GM18858 (cell line): ENCODE results near the gene CHMP4B.

Experiments used
- ATAC-seq: cut with Tn5 transposase; IDR thresholded peaks from one replicate; pipeline ENCODE4 v1.9.1; 2021; ENCODE audit not compliant: unreplicated experiment

Gene CHMP4B

GRCh38 chr20:33817411-33817810, 6.3 kb downstream of the CHMP4B start:
- no peak for ATAC-seq

DNA sequence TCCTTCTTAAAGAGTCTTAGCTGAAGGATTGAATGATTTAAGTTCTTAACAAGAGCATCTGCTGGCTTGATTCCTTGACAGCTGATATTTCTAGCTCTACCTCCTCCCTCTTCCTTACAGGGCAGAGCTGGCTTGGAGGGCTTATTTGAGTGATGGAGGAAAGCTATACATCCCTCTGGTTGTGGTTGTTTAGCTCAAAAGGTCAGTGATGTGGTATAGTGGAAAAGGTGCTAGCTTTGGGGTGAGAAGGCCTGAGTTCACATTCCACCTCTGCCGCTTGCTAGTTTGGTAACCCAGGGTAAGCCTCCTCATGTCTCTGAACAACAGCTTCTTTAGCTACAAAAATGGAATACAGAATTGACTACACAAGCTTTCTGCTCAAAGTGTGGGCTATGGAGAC, 8.3 kb downstream of the CHMP4B start:
- ATAC-seq: no peak

DNA sequence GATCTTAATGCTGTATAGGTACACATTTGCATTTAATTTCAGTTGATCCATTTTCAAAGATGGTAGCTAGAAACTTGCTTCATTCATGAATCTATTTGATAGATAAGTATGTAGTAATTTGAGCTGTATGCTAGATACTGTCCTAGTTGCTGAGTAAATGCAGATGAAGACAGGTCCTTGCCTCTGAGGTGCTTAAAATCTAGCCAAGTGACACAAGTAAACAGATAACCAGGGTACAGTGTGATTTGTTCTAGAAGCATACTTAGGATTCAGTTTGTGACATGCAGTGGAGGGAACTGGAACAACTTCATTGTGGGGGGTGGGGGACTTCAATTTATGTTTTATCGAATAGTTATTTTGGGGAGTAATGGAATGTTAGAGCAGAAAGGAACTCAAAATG, 9.2 kb downstream of the CHMP4B start:
- ATAC-seq: no peak

- no peak for ATAC-seq
Observed at GRCh38 chr20:33821270-33821836, 10.2 kb downstream of the CHMP4B start.

- ATAC-seq: no peak
Observed at GRCh38 chr20:33822423-33822822, 11.3 kb downstream of the CHMP4B start.

GRCh38 chr20:33822991-33823390, 11.8 kb downstream of the CHMP4B start:
- ATAC-seq: no peak

DNA sequence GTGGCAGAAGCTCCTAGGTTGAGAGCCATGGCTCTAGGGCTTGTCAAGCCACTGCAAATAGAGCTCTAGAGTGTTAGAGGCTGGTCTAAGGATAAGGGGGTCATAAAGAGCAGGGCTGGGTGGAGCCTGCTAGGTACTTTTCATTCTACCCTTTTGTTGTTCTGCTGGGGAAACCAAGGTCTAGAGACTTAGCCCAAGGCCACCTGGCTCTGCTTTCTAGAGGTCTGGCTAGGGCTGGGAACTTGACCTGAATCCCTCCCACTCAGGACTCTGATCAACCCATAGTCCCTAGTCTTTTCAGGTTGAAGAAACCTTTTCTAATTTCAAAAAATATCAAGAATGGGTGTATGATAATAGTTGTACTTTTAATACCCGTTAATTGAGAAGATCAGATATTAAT, 13.7 kb downstream of the CHMP4B start:
- no peak for ATAC-seq

GRCh38 chr20:33825340-33826269, 14.5 kb downstream of the CHMP4B start:
- no peak for ATAC-seq

GRCh38 chr20:33826270-33826897, 15.2 kb downstream of the CHMP4B start:
- no peak for ATAC-seq

DNA sequence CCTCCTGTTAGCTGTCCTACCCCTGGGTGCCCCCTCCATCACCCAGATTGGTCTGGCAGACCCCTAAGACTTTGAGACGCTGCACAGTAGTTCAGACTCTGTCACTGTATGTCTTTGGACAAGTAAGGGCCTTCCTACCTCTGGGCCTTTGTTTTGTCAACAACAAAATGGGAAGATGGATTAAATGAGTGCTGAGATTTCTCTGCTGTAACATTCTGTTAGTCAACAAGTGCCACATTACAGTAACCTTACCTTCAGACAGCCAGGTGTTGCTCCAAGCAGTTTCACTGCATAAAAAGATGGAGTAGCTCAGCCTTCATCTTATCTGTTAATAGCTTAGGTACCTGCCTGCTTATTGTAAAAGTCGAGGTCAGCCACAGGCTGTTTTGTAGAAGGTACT, 16.0 kb downstream of the CHMP4B start:
- ATAC-seq: no peak

DNA sequence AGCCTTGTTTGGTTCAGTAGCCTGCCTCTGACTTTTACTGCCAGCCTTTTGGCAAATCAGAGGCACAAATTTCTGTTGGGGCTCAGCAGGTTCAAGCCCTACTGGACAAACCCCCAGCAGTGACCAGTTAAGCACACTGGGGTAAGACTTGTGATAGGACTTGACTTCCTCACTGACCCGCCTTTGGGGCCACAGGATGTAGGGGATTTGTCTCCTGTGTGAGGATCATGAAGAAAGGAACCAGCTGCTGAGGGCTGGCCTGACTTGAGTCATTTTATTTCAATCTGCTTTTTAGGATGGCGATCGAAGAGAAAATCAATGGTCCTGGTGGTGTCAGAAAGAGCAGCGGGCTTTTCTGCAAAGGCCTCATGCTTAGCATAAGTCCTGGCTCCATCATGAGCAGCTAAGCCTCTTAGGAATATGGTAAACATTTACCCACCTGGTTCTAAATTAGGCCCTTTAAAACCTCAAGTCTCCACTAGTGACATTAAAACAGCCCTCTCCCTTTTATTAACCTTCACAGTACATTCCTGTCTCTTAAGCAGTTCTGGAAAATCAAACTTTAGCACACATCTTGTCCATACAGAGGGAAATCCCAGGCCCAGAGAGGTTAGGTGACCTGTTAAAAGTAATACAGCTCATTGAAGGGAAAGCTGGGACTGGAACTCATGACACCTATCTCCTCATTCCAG, 16.6 kb downstream of the CHMP4B start:
- no peak for ATAC-seq

- ATAC-seq: no peak
Observed at GRCh38 chr20:33828326-33828844, 17.2 kb downstream of the CHMP4B start.

- ATAC-seq: no peak
Observed at GRCh38 chr20:33828967-33829560, 17.9 kb downstream of the CHMP4B start.

DNA sequence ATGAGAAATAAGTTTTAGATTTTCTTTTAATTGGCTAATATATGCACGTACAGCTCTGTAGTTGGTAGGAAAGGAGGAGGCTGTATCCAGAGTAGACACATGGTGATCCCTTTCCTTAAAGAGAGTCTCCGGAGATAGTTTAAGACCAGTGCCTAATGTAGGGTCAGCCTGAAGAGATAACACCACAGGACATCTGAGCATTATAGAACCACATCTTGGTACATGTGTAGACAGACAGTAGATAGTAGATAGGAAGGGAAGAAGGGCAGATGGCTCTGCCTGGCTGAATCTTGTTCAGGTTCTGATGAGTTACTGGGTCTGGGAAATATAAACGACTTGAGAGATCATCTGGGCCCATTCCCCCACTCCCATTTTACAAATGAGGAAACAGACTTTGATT, 18.5 kb downstream of the CHMP4B start:
- no peak for ATAC-seq

- ATAC-seq: no peak
Observed at GRCh38 chr20:33830371-33830770, 19.2 kb downstream of the CHMP4B start.

GRCh38 chr20:33832103-33832804, 21.1 kb downstream of the CHMP4B start:
- no peak for ATAC-seq

- ATAC-seq: no peak
Observed at GRCh38 chr20:33833333-33833732, 22.2 kb downstream of the CHMP4B start.

DNA sequence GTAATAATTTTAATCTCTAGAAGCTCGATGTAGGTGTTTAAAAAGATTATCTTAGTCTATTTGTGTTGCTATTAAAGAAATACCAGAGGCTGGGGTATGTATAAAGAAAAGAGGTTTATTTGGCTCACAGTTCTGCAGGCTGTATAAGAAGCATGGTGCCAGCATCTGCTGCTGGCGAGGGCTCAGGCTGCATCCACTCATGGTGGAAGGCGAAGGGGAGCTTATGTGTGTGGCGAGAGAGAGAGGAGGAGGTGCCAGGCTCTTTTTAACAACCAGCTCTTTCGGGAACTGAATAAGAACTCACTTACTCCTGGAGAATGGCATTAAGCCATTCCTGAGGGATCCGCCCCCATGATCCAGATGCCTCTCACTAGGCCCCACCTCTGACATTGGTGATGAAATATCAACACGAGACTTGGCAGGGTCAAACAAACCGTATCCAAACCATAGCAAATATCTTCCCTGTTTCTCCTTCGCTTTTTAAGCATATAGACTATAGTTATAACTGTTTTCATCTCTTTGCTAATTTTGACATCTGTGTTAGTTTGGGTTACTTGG, 24.5 kb downstream of the CHMP4B start:
- ATAC-seq: no peak

DNA sequence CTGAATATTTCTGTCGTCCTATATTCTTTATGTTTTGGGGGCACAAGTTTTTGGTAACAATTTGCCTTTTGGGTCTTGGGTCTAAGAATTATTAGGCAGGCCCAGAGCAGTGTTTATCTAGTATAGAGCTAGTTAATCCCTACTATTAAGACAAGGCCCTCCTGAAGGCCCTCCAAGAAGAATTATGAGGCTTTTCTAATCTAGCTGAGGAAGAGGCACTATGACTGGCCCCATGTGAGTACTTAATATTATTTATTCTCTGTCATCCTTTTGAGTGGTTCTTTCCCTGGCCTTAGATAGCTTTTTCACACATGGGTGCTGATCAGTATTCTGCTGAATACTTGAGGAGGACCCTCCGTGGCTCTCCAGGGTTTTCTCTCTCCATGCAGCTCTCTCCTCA, 25.1 kb downstream of the CHMP4B start:
- no peak for ATAC-seq
